ENCODE measurements around the gene MUC13. TPM values are rescaled to one million over a fixed set of nuclear protein-coding genes. Genes with fewer than 3 reads are reported as not detected.
A peak's percentile ranks its signal among the peaks of the same experiment; 100 is the strongest.

The MUC13 gene
- total RNA-seq, 4 donors from 2014 or later = 0.19 TPM; not detected in 3

DNA sequence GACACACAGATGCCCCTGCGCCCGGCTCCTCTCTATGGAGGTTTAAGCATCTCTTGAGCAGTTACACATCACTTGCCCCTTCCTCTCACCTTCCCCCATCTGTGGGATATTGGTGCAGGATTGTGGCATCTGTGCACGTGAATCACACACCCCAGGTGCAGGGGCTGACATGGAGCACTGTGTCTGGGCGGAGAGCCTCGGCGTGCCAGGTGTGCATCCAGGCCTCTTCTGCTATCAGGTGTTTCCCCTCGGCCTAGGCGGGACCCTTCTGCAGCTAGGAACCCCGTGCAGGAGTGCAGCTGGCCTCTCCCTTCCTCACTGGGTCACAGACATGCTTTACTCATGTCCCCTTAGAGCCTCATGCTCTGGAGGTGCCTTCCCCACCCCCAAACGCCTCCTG is 33.4 kb upstream of the MUC13 start:
- no peak for DNase-seq
- TF ChIP-seq POLR2A (IDR thresholded peaks at IDR 0.05) = no peak
- TF ChIP-seq, protein P1, sequence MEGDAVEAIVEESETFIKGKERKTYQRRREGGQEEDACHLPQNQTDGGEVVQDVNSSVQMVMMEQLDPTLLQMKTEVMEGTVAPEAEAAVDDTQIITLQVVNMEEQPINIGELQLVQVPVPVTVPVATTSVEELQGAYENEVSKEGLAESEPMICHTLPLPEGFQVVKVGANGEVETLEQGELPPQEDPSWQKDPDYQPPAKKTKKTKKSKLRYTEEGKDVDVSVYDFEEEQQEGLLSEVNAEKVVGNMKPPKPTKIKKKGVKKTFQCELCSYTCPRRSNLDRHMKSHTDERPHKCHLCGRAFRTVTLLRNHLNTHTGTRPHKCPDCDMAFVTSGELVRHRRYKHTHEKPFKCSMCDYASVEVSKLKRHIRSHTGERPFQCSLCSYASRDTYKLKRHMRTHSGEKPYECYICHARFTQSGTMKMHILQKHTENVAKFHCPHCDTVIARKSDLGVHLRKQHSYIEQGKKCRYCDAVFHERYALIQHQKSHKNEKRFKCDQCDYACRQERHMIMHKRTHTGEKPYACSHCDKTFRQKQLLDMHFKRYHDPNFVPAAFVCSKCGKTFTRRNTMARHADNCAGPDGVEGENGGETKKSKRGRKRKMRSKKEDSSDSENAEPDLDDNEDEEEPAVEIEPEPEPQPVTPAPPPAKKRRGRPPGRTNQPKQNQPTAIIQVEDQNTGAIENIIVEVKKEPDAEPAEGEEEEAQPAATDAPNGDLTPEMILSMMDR (IDR thresholded peaks at IDR 0.05) = no peak
- Histone ChIP-seq H3K36me3 (peaks cover 5 to 52% (median 9%) of the 10 kb centered on the region in 3 donors), H3K9me3 (no peaks in the 10 kb centered on the region), H3K27me3 (no peaks in the 10 kb centered on the region), H3K4me1 (peaks cover 0 to 6% (median 0%) of the 10 kb centered on the region in 3 donors), H3K4me3 (no peak overlapping the region), H3K27ac (peak overlapping the region in 1 of 4 donors; percentile 64)
- intact Hi-C loops (cut with DNase I) = no loop called here
- WGBS, 2 donors = 83 to 84% methylated on average over 8 of the region's 10 CpGs

DNA sequence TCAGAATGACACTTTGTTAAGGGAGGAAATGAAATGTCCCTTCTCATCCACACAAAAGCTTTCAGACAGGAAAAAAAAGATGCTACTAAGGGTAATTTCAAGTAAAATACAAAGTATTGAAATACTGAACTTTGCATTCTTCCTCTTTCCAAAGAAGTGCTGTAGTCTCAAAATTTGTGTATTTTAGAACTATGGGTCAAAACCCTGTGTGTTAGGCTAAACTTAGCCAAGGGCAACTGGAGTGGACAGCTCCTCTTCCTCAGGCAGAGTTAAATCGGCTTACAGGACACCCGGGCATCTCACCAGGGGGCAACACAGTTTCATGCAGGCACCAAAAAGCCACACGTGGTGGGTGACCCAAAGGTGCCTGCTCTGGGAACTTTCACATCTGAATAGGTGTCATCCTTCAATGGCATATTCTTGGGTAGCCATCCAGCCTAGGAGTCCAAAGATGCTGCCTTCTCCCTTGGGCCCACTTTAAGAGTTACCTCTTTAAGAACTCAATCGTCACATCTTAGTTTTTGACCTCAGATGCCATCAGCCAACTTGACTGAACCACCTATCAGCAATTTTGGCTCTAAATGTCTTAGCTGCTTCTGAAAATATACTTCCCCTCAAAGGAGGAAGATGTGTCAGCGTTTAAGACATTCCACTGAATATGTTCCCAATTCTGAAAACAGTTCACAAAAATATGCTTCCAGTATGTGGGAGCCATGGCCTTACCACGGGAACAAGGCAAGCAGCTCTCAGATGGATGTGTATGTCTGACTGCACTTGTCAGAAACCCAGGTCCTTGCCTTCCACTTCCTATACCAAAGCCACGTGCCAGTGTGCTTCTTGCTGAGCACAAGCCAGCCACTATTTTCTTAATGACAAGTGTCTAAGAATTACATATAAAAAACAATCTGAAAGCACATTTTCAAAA is 32.2 kb upstream of the MUC13 start:
- H3K9me3 ChIP-seq = no peaks in the 10 kb centered on the region
- WGBS, 2 donors = 82% methylated on average over 6 to 7 of the region's 7 CpGs
- H3K4me1 ChIP-seq = peaks cover 0 to 6% (median 0%) of the 10 kb centered on the region in 3 donors
- H3K27ac ChIP-seq = peak overlapping the region in 2 of 4 donors; percentile 9 to 51
- DNase-seq = no peak
- intact Hi-C loops (cut with DNase I) = no loop called here
- no peak for TF ChIP-seq POLR2A (IDR thresholded peaks at IDR 0.05)
- TF ChIP-seq, protein P1 (IDR thresholded peaks at IDR 0.05) = no peak
- peaks cover 5 to 40% (median 5%) of the 10 kb centered on the region in 3 donors for H3K36me3 ChIP-seq
- no peak overlapping the region for H3K4me3 ChIP-seq
- no peaks in the 10 kb centered on the region for H3K27me3 ChIP-seq

DNA sequence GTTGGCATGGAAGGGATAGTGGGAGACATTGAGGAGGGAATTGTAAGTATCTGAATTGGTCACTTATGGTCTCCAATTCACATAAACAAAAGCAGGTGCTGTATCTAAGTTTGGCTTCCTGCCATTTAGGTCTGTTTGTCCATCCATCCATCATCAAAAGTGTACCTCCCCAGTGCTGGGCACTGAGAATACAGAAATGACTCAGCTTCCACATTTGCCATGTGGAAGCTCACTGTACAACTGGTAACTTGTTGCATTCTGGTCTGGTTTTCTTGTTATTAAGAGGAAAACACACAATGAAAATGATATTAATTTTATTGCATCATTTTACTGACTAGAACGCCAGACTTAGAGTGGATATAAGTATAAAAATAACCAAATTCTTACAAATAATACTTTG is 30.9 kb upstream of the MUC13 start:
- no peak for TF ChIP-seq POLR2A (IDR thresholded peaks at IDR 0.05)
- TF ChIP-seq, protein P1 (IDR thresholded peaks at IDR 0.05) = no peak
- H3K27me3 ChIP-seq = no peaks in the 10 kb centered on the region
- intact Hi-C loops (cut with DNase I) = no loop called here
- peaks cover 4 to 26% (median 5%) of the 10 kb centered on the region in 3 donors for H3K36me3 ChIP-seq
- H3K4me3 ChIP-seq = no peak overlapping the region
- H3K4me1 ChIP-seq = peaks cover 0 to 6% (median 0%) of the 10 kb centered on the region in 3 donors
- no peak overlapping the region for H3K27ac ChIP-seq
- 74 to 83% methylated on average over 1 of the region's 1 CpG for WGBS, 2 donors
- H3K9me3 ChIP-seq = no peaks in the 10 kb centered on the region
- no peak for DNase-seq

DNA sequence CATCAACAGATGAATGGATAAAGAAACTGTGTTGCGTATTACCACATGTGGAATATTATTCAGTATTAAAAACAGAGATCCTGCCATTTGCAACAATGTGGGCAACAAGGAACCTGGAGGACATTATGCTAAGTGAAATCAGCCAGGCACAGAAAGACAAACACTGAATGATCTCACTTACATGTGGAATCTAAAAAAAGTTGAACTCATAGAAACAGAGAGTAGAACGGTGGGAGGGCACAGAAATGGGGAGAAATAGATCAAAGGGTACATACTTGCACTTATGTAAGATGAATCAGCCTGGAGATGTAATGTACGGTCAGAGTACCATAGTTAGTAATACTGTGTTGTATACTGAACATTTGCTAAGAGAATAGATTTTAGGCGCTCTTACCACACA is 29.8 kb upstream of the MUC13 start:
- intact Hi-C loops (cut with DNase I) = no loop called here
- Histone ChIP-seq H3K27me3 (no peaks in the 10 kb centered on the region), H3K4me1 (peaks cover 0 to 4% (median 0%) of the 10 kb centered on the region in 3 donors), H3K9me3 (no peaks in the 10 kb centered on the region), H3K27ac (no peak overlapping the region), H3K4me3 (no peak overlapping the region), H3K36me3 (peaks cover 0 to 16% (median 0%) of the 10 kb centered on the region in 3 donors)
- no peak for DNase-seq
- no peak for TF ChIP-seq POLR2A (IDR thresholded peaks at IDR 0.05)
- TF ChIP-seq, protein P1 (IDR thresholded peaks at IDR 0.05) = no peak
- WGBS, 2 donors = 62 to 78% methylated on average over 4 of the region's 4 CpGs

DNA sequence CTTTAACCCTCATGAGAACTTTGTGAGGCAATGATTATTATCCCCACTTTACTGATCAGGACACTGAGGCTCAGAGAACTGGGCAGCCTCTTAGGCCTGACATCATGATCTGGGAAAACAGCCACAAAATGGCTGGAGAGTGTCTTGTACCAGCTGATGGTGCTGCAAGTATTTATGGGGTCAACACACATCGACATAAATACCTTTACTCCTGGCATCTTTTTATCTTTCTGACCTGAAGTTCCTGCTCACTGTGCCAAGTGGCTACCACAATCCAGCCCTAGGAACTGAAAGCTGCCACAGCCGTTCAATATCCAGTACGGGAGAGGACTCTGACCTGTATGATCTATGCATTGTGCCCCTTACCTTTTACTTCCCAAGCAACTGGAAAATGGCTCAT is 29.2 kb upstream of the MUC13 start:
- H3K36me3 ChIP-seq = peaks cover 0 to 10% (median 0%) of the 10 kb centered on the region in 3 donors
- H3K27ac ChIP-seq = no peak overlapping the region
- WGBS, 2 donors = 66 to 74% methylated on average over 3 of the region's 3 CpGs
- no peak overlapping the region for H3K4me3 ChIP-seq
- no peaks in the 10 kb centered on the region for H3K27me3 ChIP-seq
- peaks cover 0 to under 1% (median 0%) of the 10 kb centered on the region in 3 donors for H3K4me1 ChIP-seq
- DNase-seq = no peak
- TF ChIP-seq, protein P1 (IDR thresholded peaks at IDR 0.05) = no peak
- no peak for TF ChIP-seq POLR2A (IDR thresholded peaks at IDR 0.05)
- H3K9me3 ChIP-seq = no peaks in the 10 kb centered on the region
- intact Hi-C loops (cut with DNase I) = no loop called here

Data from esophagus squamous epithelium (tissue), 5 donors.